ENCODE measurements around the gene CTNNA3. TPM values are rescaled to one million over a fixed set of nuclear protein-coding genes. Genes with fewer than 3 reads are reported as not detected.

The CTNNA3 gene
- total RNA-seq, 1 donor from 2014 or later = 0.30 TPM

- Mint-ChIP-seq H3K4me3 (ENCODE audit: unreplicated experiment) (no peak overlapping the region), H3K36me3 (ENCODE audit: unreplicated experiment) (no peaks in the 10 kb centered on the region), H3K4me1 (ENCODE audit: unreplicated experiment) (no peaks in the 10 kb centered on the region), H3K9me3 (ENCODE audit: unreplicated experiment) (no peaks in the 10 kb centered on the region), H3K27me3 (ENCODE audit: unreplicated experiment) (no peaks in the 10 kb centered on the region), H3K27ac (ENCODE audit: unreplicated experiment) (no peak overlapping the region)
- DNase-seq (ENCODE audit: extremely low spot score, unreplicated experiment) = no peak
- no peak for TF ChIP-seq CTCF (IDR thresholded peaks at IDR 0.05)
Observed at GRCh38 chr10:67004690-67005089, 691.3 kb downstream of the CTNNA3 start.

- no peaks in the 10 kb centered on the region for H3K9me3 Mint-ChIP-seq (ENCODE audit: unreplicated experiment)
- no peak for DNase-seq (ENCODE audit: extremely low spot score, unreplicated experiment)
- peaks cover 6% of the 10 kb centered on the region for H3K27me3 Mint-ChIP-seq (ENCODE audit: unreplicated experiment)
- H3K4me3 Mint-ChIP-seq (ENCODE audit: unreplicated experiment) = no peak overlapping the region
- TF ChIP-seq CTCF (IDR thresholded peaks at IDR 0.05) = no peak
- H3K27ac Mint-ChIP-seq (ENCODE audit: unreplicated experiment) = no peak overlapping the region
- H3K4me1 Mint-ChIP-seq (ENCODE audit: unreplicated experiment) = no peaks in the 10 kb centered on the region
- no peaks in the 10 kb centered on the region for H3K36me3 Mint-ChIP-seq (ENCODE audit: unreplicated experiment)
Observed at GRCh38 chr10:66999762-67000545, 696.0 kb downstream of the CTNNA3 start.

GRCh38 chr10:66996996-66997395, 699.0 kb downstream of the CTNNA3 start:
- Mint-ChIP-seq H3K36me3 (ENCODE audit: unreplicated experiment) (no peaks in the 10 kb centered on the region), H3K27me3 (ENCODE audit: unreplicated experiment) (peaks cover 6% of the 10 kb centered on the region), H3K9me3 (ENCODE audit: unreplicated experiment) (no peaks in the 10 kb centered on the region), H3K27ac (ENCODE audit: unreplicated experiment) (no peak overlapping the region), H3K4me1 (ENCODE audit: unreplicated experiment) (no peaks in the 10 kb centered on the region), H3K4me3 (ENCODE audit: unreplicated experiment) (no peak overlapping the region)
- DNase-seq (ENCODE audit: extremely low spot score, unreplicated experiment) = no peak
- no peak for TF ChIP-seq CTCF (IDR thresholded peaks at IDR 0.05)

GRCh38 chr10:66990143-66990830, 705.7 kb downstream of the CTNNA3 start:
- no peaks in the 10 kb centered on the region for H3K4me1 Mint-ChIP-seq (ENCODE audit: unreplicated experiment)
- no peak overlapping the region for H3K27ac Mint-ChIP-seq (ENCODE audit: unreplicated experiment)
- no peaks in the 10 kb centered on the region for H3K9me3 Mint-ChIP-seq (ENCODE audit: unreplicated experiment)
- peaks cover 9% of the 10 kb centered on the region for H3K27me3 Mint-ChIP-seq (ENCODE audit: unreplicated experiment)
- TF ChIP-seq CTCF (IDR thresholded peaks at IDR 0.05) = no peak
- no peaks in the 10 kb centered on the region for H3K36me3 Mint-ChIP-seq (ENCODE audit: unreplicated experiment)
- DNase-seq (ENCODE audit: extremely low spot score, unreplicated experiment) = no peak
- H3K4me3 Mint-ChIP-seq (ENCODE audit: unreplicated experiment) = no peak overlapping the region

- H3K27ac Mint-ChIP-seq (ENCODE audit: unreplicated experiment) = no peak overlapping the region
- H3K27me3 Mint-ChIP-seq (ENCODE audit: unreplicated experiment) = peaks cover 13% of the 10 kb centered on the region
- H3K36me3 Mint-ChIP-seq (ENCODE audit: unreplicated experiment) = no peaks in the 10 kb centered on the region
- H3K4me1 Mint-ChIP-seq (ENCODE audit: unreplicated experiment) = no peaks in the 10 kb centered on the region
- H3K9me3 Mint-ChIP-seq (ENCODE audit: unreplicated experiment) = no peaks in the 10 kb centered on the region
- no peak for TF ChIP-seq CTCF (IDR thresholded peaks at IDR 0.05)
- DNase-seq (ENCODE audit: extremely low spot score, unreplicated experiment) = no peak
- no peak overlapping the region for H3K4me3 Mint-ChIP-seq (ENCODE audit: unreplicated experiment)
Observed at GRCh38 chr10:66983475-66983818, 712.5 kb downstream of the CTNNA3 start.
